Neuron (in vitro differentiated cells): ENCODE measurements around the gene PDCD2L.
A peak's percentile ranks its signal among the peaks of the same experiment; 100 is the strongest.

ENCODE experiments used
- H2AFZ ChIP-seq: one replicate; pipeline ENCODE4 v1.6.1; 2013; ENCODE audit warnings: low read depth, mild to moderate bottlenecking, inconsistent platforms, low read length, moderate library complexity
- H3K27me3 ChIP-seq: one replicate; pipeline ENCODE4 v1.6.1; 2013; ENCODE audit warnings: low read length; ENCODE audit not compliant: insufficient read depth
- H3K36me3 ChIP-seq: one replicate; pipeline ENCODE4 v1.6.1; 2013; ENCODE audit warnings: low read length; ENCODE audit not compliant: insufficient read depth
- H3K4me1 ChIP-seq: one replicate; pipeline ENCODE4 v1.6.1; 2013; ENCODE audit warnings: low read length; ENCODE audit not compliant: insufficient read depth
- H3K4me3 ChIP-seq: 2 replicates; pipeline ENCODE4 v1.5.1; 2013; ENCODE audit warnings: mild to moderate bottlenecking, low read length, moderate library complexity
- H3K9me3 ChIP-seq: one replicate; pipeline ENCODE4 v1.6.1; 2013; ENCODE audit warnings: low read length

The PDCD2L gene

GRCh38 chr19:34408411-34408810, 4.2 kb downstream of the PDCD2L start:
- no peaks in the 10 kb centered on the region for H3K27me3 ChIP-seq

DNA sequence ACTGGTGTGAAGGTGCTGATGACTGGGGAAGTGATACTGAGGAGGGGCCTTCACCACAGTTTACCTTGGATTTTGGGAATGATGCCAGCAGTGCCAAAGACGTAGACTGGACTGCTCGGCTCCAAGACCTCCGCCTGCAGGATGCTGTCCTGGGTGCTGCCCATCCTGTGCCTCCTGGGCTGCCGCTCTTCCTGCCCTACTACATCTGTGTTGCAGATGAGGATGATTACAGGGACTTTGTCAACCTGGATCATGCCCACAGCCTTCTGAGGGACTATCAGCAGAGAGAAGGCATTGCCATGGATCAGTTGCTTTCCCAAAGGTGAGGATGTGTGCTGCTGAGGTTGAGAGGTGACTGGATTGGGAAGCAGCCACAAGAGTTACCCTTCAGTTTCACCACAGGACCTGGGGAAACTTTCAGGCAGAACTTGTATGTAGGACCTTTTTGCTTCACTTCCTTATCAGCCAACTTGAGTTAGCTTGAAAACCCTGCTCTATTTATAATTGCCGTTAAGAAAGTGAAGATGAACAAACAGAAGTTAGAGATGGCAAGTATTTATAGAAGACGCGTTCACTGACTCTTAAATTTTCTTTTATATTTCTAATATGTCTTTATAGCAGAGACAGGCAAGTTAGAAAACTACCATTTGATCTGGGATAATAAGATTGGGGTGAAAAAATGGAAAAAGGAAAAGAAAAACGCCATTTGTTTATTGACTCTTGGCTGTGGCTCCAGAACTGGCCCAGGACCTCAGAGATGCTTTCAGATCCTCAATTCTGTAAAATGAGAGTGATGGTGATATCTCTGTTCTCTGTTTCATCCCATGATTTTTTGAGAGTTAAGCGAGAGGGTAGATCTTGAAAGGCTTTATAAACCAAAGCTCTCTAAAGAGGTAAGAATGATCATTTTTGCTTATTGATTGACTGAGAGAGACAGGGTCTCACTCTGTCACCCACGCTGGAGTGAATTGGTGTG, 5.3 kb downstream of the PDCD2L start:
- peaks cover 2% of the 10 kb centered on the region for H3K4me1 ChIP-seq
- no peaks in the 10 kb centered on the region for H3K9me3 ChIP-seq
- no peak overlapping the region for H3K4me3 ChIP-seq
- H2AFZ ChIP-seq: no peak overlapping the region
- peaks cover 25% of the 10 kb centered on the region for H3K36me3 ChIP-seq
- no peaks in the 10 kb centered on the region for H3K27me3 ChIP-seq

More at GRCh38 chr19:34408411-34408810, 4.2 kb downstream of the PDCD2L start:
- no peak overlapping the region for H3K4me3 ChIP-seq
- peaks cover 2% of the 10 kb centered on the region for H3K4me1 ChIP-seq
- H3K9me3 ChIP-seq: no peaks in the 10 kb centered on the region
- peaks cover 19% of the 10 kb centered on the region for H3K36me3 ChIP-seq
- no peak overlapping the region for H2AFZ ChIP-seq

- Histone ChIP-seq H3K27me3 (no peaks in the 10 kb centered on the region), H3K36me3 (peaks cover 38% of the 10 kb centered on the region)
These were observed 7.0 kb downstream of the PDCD2L start for GRCh38 chr19:34411216-34411615.

DNA sequence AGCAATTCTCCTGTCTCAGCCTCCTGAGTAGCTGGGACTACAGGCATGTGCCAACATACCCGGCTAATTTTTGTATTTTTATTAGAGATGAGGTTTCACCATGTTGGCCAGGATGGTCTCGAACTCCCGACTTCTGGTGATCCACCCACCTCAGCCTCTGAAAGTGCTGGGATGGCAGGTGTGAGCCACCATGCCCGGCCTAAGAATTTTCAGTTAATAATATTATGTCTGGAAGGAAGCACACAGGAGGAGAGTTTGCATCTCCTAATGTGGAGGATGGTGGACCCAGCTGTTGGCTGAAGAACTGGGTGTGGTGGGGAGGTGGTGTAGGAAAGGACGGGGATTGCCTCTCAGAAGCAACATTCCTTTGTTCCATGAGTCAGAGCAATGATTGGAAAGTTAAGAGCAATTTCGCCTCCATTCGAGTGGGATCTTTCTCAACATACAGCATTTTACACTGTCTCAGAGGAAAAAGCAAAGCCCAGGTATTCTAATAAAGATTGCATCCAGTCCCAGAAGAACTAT, 11.9 kb downstream of the PDCD2L start:
- Histone ChIP-seq H2AFZ (no peak overlapping the region), H3K36me3 (peaks cover 43% of the 10 kb centered on the region), H3K4me1 (no peaks in the 10 kb centered on the region), H3K9me3 (peaks cover 3% of the 10 kb centered on the region), H3K4me3 (no peak overlapping the region), H3K27me3 (no peaks in the 10 kb centered on the region)

More at GRCh38 chr19:34411216-34411615, 7.0 kb downstream of the PDCD2L start:
- Histone ChIP-seq H3K4me3 (no peak overlapping the region), H2AFZ (no peak overlapping the region), H3K4me1 (no peaks in the 10 kb centered on the region), H3K9me3 (no peaks in the 10 kb centered on the region)

GRCh38 chr19:34418300-34418699, 14.1 kb downstream of the PDCD2L start:
- H3K9me3 ChIP-seq: peaks cover 3% of the 10 kb centered on the region
- no peak overlapping the region for H3K4me3 ChIP-seq
- H2AFZ ChIP-seq: no peak overlapping the region
- H3K4me1 ChIP-seq: no peaks in the 10 kb centered on the region
- H3K36me3 ChIP-seq: peaks cover 53% of the 10 kb centered on the region
- no peaks in the 10 kb centered on the region for H3K27me3 ChIP-seq

GRCh38 chr19:34426096-34426661, 22.0 kb downstream of the PDCD2L start:
- Histone ChIP-seq H3K9me3 (no peaks in the 10 kb centered on the region), H3K27me3 (no peaks in the 10 kb centered on the region), H3K4me3 (no peak overlapping the region), H3K36me3 (peaks cover 26% of the 10 kb centered on the region), H3K4me1 (peaks cover 22% of the 10 kb centered on the region), H2AFZ (no peak overlapping the region)

GRCh38 chr19:34428549-34429285, 24.5 kb downstream of the PDCD2L start:
- Histone ChIP-seq H3K4me3 (peak overlapping the region; percentile 83), H3K27me3 (no peaks in the 10 kb centered on the region), H3K4me1 (peaks cover 24% of the 10 kb centered on the region), H3K36me3 (peaks cover 36% of the 10 kb centered on the region), H3K9me3 (no peaks in the 10 kb centered on the region), H2AFZ (peak overlapping the region; percentile 68)

GRCh38 chr19:34429553-34429952, 25.4 kb downstream of the PDCD2L start:
- H3K4me1 ChIP-seq: peaks cover 24% of the 10 kb centered on the region
- H2AFZ ChIP-seq: no peak overlapping the region
- H3K36me3 ChIP-seq: peaks cover 39% of the 10 kb centered on the region
- no peaks in the 10 kb centered on the region for H3K9me3 ChIP-seq
- H3K27me3 ChIP-seq: no peaks in the 10 kb centered on the region
- peak overlapping the region; percentile 83 for H3K4me3 ChIP-seq

DNA sequence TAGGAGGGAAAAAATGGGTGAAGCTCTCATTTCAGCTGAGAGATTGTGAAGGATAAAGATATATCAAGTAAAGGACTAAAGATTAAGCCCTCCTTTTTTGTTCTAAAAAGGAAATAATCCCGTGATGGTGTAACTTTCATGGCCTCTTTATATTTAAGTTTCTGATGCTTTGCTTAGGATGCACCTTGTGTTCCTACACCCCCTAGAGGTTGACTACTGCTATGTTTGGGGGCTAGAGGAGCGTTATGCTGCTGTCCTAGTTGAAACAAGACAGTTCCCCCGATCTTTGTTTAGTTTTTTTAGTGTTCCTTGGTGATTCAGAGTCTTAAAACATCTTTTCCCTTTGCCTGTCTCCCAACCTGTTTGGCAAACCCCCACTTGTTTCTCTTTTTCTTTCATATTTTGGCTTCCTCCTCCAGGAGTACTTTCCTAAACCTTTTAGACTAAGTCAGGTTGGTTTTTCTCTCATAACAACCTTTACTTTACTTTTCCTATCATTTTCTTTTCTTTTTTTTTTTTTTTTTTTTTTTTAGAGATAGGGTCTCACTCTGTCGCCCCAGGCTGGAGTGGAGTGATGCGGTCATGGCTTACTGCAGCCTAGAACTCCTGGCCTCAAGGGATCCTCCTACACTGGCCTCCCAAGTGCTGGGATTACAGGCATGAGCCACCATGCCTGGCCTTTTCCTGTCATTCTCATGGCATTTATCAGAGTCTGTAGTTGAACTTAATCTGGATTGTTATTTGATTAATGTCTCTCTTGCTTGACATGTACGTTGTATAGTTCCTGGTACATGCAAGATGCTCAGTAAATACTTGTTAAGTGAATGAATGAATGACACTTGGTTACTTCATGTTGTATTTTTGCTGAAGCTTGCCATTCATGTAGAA, 26.8 kb downstream of the PDCD2L start:
- Histone ChIP-seq H3K36me3 (peaks cover 51% of the 10 kb centered on the region), H2AFZ (no peak overlapping the region), H3K9me3 (no peaks in the 10 kb centered on the region), H3K4me1 (peaks cover 24% of the 10 kb centered on the region), H3K4me3 (peak overlapping the region; percentile 83), H3K27me3 (no peaks in the 10 kb centered on the region)

DNA sequence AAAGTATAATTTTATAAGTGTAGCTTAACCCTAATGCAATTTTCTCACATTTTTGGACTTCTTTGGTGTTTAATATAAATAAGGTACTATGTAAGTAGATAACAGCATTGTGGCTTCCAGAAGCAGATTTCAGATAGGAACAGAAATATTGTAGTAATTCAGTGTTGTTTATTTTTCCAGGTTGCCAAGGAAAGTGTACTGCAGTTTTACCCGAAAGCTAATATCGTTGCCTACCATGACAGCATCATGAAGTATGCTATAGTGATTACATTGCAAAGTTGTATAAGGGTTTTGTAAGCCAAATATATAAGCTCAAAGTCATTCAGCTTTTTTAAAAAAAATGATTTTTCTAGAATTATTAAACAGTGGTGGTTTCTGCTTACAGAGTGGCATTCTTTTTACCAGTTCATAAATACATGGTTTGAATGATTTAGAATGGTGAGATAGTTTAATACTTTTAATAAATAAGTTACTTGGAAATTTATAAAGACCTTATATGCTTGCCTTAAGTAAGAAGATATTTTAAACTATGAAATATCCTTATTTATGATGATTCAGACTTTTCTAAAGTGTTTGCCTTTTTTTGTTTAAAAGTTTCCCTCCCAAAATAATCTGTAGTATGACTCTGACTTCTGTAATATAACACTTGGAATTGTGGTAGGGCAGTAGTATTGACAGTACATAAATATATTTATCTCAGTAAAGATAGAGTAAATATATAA, 27.6 kb downstream of the PDCD2L start:
- H3K9me3 ChIP-seq: no peaks in the 10 kb centered on the region
- no peak overlapping the region for H3K4me3 ChIP-seq
- H2AFZ ChIP-seq: no peak overlapping the region
- peaks cover 59% of the 10 kb centered on the region for H3K36me3 ChIP-seq
- peaks cover 24% of the 10 kb centered on the region for H3K4me1 ChIP-seq
- H3K27me3 ChIP-seq: no peaks in the 10 kb centered on the region

- no peaks in the 10 kb centered on the region for H3K27me3 ChIP-seq
- no peak overlapping the region for H3K4me3 ChIP-seq
- no peaks in the 10 kb centered on the region for H3K9me3 ChIP-seq
- H2AFZ ChIP-seq: no peak overlapping the region
- H3K4me1 ChIP-seq: peaks cover 22% of the 10 kb centered on the region
- H3K36me3 ChIP-seq: peaks cover 66% of the 10 kb centered on the region
These were observed 28.6 kb downstream of the PDCD2L start for GRCh38 chr19:34432797-34433196.

GRCh38 chr19:34436716-34437115, 32.5 kb downstream of the PDCD2L start:
- H3K27me3 ChIP-seq: no peaks in the 10 kb centered on the region
- H2AFZ ChIP-seq: no peak overlapping the region
- no peaks in the 10 kb centered on the region for H3K9me3 ChIP-seq
- no peak overlapping the region for H3K4me3 ChIP-seq
- H3K4me1 ChIP-seq: no peaks in the 10 kb centered on the region
- H3K36me3 ChIP-seq: peaks cover 84% of the 10 kb centered on the region
